Activated CD4-positive, alpha-beta T cell treated with anti-CD3 and anti-CD28 coated beads for 48 hours (primary cell): ENCODE results near the gene NHSL2.

Experiments
- DNase-seq: peaks from one replicate; pipeline ENCODE4 v3.0.0-alpha.2; 2020

Gene NHSL2

GRCh38 chrX:72081605-72082320, 171.1 kb downstream of the NHSL2 start:
- DNase-seq: no peak

DNA sequence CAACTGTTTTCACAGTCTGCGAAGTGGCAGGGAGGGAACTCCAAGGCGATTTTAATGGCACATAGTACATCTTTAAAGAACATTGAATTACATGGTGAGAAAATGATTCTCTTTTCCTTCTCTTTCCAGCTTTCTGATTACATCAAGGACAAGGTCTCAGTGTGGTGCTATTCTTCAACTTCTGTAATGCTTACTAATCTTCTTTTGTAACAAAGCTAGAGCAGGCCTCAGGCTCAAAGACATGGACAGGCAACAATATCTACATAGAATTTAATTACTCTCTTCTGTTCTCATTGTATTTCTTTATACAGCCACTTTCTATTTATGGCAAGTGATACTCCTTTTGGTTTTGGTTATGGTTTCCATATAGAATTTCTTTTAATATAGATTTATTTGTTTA, 172.6 kb downstream of the NHSL2 start:
- no peak for DNase-seq

DNA sequence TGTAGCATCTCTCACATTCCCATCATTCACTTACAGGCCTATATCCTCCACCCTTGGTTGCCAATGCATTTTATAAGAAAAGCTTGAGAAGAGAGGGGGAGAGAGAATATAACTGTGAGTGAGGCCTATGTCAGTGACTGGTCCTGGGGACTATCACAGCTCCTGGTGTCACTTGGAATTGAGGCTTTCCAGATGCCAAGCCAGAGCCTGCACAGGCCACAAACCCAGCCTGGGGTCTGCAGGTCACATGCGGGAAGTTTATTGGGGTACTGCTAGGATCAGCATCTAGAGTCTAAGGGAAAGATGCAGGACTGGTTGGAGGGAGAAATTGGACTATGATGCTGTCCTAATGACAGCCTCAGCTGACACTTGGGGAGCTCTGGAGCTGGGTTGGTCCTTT, 173.5 kb downstream of the NHSL2 start:
- DNase-seq: no peak

DNA sequence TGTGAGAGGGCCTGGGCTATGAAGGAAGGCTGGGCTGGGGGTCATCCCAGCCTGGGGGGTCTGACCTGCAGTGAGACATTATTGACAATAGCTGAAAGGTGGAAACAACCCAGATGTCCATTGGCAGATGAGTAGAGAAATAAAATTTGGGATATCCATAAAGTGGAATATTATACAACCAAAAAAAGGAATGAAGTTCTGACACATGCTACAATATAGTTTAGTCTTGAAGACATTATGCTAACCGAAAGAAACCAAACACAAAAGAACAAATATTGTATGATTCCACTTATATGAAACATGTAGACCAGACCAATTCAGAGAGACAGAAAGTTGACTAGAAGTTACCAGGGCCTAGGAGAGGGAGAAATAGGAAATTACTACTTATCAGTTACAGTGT, 176.3 kb downstream of the NHSL2 start:
- DNase-seq: no peak

DNA sequence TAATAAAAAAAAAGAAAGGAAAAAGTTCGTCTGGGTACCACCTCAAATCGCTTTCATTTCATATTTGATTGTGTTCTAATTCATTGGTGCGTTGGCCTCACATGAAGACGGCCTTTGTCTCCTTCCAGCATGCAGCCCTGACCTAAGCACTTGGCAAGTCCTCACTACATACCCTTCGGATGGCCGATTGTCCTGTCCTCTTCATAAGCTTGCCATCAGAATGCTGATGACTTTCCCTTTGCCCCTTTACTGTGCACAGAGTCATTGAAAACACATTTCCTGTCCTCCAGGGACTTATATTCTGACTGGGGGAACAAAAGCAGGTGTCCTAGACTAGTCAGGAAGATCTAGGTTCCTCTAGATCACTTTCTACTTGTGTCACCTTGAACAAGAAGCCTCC, 178.1 kb downstream of the NHSL2 start:
- no peak for DNase-seq

DNA sequence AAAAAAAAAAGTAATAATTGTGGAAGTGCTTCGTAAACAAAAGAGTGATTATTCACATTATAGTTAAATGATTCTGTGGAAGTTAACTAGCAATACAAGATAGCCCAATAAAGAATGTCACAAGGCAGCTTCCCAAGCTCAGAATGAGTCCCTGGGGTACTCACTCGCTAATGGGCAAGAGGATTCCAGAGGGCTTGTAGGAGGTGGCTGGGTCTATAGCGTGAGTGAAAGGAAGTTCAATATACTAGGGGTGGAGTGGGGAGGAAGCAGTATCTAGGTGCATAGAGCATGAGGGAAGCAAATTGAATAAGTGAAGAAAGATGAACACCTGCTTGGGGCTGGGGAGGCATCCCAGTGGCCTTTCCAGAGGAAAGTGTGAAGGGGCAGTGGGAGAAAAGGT, 178.6 kb downstream of the NHSL2 start:
- no peak for DNase-seq

DNA sequence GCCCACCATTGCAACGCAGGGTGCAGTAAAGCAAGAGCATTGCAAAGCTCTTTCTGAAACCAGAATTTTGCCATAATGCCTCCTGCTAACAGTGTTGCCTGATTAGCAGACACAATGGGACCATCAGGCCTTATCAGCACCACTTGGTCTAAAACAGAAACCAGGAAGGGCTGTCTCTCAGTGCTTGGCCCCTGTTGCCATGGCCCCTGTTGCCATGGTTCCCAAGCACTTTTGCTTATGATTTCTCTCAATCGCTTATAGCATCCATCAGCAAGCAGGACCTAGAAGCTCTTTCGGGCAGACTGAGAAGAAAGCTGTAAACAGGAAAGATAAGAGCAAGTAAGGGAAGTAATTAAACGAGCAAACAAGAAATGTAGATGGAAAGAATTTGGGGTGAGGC, 184.2 kb downstream of the NHSL2 start:
- DNase-seq: peak; percentile 41

DNA sequence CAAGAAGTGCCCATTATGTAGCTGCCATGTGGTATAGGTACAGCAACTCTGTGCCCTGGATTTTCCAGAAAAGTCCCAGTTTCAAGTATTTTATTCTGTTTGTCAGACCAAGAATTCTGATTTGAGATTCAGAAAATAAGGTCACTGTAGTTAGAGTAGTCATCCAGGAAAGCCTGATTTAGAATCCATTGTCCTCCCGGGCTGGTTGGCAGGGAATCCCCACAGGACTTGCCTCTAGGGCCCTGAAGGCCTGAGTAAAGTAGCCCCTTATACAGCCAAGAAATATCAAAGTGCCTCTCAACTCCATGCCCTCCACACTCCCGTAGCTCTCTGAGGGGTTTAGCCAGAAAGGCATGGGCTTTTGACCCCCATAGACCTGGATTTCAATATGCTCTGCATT, 184.7 kb downstream of the NHSL2 start:
- DNase-seq: no peak

GRCh38 chrX:72097098-72097497, 186.5 kb downstream of the NHSL2 start:
- no peak for DNase-seq

GRCh38 chrX:72100051-72100755, 189.6 kb downstream of the NHSL2 start:
- no peak for DNase-seq

DNA sequence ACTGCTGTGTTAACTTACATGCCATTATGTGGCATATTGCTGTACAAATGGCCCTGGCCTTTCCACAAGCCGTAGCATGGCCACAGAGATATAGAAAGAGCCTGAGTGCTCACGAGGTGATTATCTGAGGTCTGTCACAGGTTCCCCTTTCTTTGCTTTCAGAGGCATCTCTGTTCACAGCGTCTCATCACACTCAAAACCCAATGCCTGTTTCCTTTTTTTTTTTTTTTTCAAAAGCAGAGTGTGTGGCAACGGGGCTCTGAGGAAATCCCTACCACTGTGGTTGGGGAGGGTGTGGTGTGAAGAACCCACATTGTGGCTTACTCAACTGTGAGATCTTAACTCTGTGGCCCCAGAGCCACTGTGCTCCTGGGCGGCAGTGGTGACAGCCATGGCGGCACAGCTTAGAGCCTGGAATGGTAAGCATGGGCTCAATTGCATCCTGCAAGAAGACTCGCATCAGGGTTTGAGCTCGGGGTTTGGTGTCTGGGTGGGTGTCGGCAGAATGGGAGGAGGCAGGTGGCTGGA, 190.2 kb downstream of the NHSL2 start:
- DNase-seq: peak; percentile 68

DNA sequence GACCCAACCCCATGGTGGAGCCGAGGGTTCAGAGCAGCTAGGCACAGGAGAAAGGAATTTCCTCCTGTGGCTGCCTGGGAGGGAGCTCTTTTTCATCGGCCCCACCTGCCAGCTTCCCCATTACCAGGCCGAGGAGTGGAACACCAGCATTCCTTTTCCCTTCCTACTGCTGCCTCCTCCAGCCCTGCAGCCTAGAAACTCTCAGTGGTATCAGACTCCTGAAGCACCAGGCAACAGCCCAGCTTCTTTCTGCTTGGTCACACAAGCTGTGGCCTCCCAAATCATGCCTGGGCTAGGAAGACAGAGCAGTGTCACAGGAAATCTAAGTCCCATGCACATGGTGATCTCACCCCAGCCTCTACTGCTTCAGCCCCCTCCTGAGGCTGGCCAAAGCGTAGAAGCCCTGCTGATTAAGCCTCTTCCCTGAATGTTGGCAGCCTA, 191.0 kb downstream of the NHSL2 start:
- DNase-seq: no peak

DNA sequence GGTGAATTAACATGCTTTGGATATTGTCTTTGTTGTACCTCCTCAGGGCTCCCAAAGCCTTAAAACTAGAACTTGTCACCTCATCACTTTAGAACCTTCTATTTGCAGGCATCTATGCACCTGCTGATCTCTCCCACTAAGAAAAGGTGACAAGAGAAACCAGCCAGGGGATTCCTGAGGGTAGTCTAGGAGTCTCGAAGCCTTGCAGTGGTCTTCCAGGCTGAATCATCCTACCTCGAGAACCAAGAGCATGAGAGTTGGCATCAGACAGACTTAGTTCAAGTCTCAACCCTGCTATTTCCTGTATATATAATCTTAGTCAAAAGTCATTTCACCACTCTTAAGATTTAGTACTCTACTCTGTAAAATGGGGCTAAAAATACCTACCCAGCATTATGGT, 191.5 kb downstream of the NHSL2 start:
- no peak for DNase-seq

GRCh38 chrX:72102760-72103159, 192.1 kb downstream of the NHSL2 start:
- DNase-seq: no peak

DNA sequence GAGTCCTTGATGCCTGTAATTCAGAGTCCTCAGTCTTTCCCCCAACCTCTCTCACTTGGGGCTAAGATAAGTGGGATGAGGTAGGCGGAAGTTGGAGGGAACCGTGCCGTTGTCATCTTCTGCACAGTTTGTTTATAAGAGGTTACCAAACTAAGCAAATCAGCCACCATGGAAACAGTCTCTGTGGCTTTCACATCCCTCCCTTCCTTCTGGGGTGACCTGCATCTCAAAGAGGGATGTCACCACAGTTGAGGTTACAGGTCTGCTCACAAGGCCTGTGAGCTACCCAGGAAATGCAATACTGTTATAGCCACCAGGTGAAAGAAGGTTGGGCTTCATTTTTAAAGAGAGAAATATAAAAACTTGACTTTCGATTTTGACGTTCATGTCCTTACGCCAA, 194.8 kb downstream of the NHSL2 start:
- peak; percentile 14 for DNase-seq

GRCh38 chrX:72107320-72107719, 196.7 kb downstream of the NHSL2 start:
- DNase-seq: peak; percentile 7

DNA sequence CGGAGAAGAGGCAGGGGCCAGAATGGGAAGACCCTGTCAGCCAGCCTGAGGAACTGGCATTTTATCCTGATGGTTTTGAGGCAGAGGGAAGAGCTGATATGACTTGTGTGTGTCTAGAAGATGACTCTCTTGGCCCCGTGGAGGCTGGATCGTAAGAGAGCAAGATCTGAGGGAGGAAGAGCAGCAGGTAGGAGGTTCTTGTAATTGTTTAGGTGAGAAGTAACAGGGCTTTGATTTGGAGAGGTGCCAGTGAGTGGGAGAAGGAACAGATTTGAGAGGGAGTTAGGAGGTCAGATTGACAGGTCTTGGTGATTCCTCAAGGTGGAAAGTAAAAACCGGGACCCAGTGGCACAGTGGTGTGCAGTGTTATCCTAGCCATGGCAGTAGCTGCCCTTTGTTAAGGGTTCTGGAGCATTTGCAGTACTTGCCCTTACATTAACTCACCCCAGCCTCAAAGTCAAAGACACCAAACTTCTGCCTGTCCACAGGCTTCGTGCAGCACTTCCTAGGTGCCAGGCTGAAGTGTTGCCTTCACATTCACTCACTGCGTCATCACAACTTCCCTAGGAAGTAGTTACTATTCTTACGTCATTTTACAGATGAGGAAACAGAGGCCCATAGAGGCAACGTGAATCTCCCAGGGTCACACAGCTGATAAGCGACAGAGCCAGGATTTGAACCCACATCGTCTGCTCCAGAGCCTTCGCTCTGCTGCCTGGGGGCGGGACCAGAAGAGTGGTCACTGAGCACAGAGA, 197.4 kb downstream of the NHSL2 start:
- DNase-seq: no peak

DNA sequence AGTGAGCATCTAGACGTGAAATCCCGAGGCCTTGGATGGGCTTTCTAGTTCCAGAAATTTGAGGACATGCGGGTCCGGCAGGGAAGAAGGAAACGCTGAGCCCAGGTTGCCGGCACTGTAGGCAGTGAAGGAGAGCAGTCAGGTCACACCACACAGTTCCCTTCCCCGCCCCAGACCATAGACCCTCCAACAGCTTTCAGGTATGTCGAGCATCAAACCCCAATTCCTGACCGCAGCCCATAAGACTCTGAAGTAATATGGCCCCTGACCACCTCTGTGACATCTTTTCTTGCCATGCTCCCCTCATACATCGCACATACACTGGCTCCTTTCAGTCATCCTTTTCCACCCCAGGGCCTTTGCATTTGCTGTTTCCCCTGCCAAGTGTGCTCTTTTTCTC, 198.0 kb downstream of the NHSL2 start:
- DNase-seq: no peak

GRCh38 chrX:72110051-72110875, 199.6 kb downstream of the NHSL2 start:
- DNase-seq: no peak

GRCh38 chrX:72110876-72111708, 200.4 kb downstream of the NHSL2 start:
- no peak for DNase-seq

GRCh38 chrX:72113461-72113860, 202.8 kb downstream of the NHSL2 start:
- no peak for DNase-seq

GRCh38 chrX:72114306-72114705, 203.7 kb downstream of the NHSL2 start:
- no peak for DNase-seq
